PFSK-1 (cell line): Measurements from ENCODE around the gene HDGFL2.

Experiments
- FOXP2 ChIP-seq: optimal IDR thresholded peaks from 2 replicates; pipeline ENCODE3; 2011; ENCODE audit warnings: borderline replicate concordance, control low read depth, inconsistent platforms; ENCODE audit not compliant: insufficient read depth; ENCODE audit errors: extremely low read length, extremely low read depth
- POLR2AphosphoS5 ChIP-seq: IDR thresholded peaks from 2 replicates; pipeline ENCODE4 v1.6.1; 2012; ENCODE audit warnings: low read depth, mild to moderate bottlenecking, control low read depth, low read length, moderate library complexity
- SIN3A ChIP-seq: IDR thresholded peaks from 2 replicates; pipeline ENCODE4 v1.6.1; 2012; ENCODE audit warnings: mild to moderate bottlenecking, low read length, moderate library complexity, borderline replicate concordance; ENCODE audit not compliant: insufficient read depth
- TAF1 ChIP-seq: IDR thresholded peaks from 2 replicates; pipeline ENCODE4 v1.6.1; 2012; ENCODE audit warnings: low read length, control low read depth, borderline replicate concordance; ENCODE audit not compliant: insufficient read depth
- TF ChIP-seq, protein P1 (sequence below), 2 experiments: IDR thresholded peaks; 2 replicates each; pipeline versions ENCODE4 v1.6.1 to v1.8.0; 2011 to 2012; ENCODE audit warnings: low read depth in 2 of 2, low read length in 2 of 2, control low read depth in 1 of 2, inconsistent platforms in 1 of 2, mild to moderate bottlenecking in 1 of 2, moderate library complexity in 1 of 2; ENCODE audit not compliant: insufficient read depth in 1 of 2

HDGFL2 gene

DNA sequence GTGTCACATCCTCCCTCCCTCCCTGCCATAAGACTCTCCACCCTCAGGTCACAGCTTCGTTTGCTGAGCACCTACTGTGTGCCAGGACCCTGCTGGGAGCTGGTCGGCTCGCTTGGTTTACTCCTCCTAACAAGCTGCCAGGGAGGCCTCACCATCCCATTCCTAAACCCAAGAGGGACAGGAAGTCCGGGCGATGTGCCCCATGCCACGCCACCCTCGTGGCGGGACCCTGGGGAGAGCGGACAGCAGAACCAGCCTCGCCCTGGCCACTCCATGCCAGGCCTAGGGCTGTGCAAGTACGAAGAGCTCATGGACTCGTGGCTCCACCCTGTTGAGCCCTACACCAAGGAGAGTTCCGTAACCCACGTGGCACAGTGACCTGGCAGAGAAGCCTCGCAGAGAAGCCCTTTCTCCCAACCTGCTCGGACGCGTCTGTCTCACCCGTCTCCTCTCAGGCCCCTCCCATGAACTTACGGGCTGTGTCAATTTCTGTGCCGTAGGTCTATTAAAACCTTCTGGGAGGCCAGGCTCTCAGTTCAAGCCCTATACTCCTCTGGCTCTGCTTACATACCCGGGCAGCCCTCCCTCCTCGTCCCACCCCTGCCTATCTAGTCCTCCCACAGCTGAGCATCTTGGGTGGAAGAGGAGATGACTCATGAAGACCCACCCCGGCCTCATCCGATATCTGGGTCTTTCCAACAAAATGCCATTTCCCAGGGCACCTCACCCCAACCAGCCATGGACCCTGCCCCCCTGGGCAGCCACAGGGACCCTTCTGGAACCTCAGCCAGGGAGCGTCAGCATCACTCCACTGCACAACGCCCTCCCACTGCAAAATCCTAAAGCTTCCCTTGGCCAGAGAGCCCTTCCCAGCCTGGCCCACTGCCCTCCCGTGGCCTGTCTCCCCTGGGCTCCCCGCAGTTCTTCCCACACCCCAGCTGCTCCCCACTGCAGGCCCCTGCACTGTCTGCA, 17.1 kb upstream of the HDGFL2 start:
- TF ChIP-seq POLR2AphosphoS5 (no peak), TAF1 (no peak), SIN3A (no peak), FOXP2 (no peak)
- TF ChIP-seq, protein P1, sequence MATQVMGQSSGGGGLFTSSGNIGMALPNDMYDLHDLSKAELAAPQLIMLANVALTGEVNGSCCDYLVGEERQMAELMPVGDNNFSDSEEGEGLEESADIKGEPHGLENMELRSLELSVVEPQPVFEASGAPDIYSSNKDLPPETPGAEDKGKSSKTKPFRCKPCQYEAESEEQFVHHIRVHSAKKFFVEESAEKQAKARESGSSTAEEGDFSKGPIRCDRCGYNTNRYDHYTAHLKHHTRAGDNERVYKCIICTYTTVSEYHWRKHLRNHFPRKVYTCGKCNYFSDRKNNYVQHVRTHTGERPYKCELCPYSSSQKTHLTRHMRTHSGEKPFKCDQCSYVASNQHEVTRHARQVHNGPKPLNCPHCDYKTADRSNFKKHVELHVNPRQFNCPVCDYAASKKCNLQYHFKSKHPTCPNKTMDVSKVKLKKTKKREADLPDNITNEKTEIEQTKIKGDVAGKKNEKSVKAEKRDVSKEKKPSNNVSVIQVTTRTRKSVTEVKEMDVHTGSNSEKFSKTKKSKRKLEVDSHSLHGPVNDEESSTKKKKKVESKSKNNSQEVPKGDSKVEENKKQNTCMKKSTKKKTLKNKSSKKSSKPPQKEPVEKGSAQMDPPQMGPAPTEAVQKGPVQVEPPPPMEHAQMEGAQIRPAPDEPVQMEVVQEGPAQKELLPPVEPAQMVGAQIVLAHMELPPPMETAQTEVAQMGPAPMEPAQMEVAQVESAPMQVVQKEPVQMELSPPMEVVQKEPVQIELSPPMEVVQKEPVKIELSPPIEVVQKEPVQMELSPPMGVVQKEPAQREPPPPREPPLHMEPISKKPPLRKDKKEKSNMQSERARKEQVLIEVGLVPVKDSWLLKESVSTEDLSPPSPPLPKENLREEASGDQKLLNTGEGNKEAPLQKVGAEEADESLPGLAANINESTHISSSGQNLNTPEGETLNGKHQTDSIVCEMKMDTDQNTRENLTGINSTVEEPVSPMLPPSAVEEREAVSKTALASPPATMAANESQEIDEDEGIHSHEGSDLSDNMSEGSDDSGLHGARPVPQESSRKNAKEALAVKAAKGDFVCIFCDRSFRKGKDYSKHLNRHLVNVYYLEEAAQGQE (IDR thresholded peaks at IDR 0.05; ENCODE audit: insufficient read depth in 1 of 2, low read depth in 2 of 2, low read length in 2 of 2) = no peak

DNA sequence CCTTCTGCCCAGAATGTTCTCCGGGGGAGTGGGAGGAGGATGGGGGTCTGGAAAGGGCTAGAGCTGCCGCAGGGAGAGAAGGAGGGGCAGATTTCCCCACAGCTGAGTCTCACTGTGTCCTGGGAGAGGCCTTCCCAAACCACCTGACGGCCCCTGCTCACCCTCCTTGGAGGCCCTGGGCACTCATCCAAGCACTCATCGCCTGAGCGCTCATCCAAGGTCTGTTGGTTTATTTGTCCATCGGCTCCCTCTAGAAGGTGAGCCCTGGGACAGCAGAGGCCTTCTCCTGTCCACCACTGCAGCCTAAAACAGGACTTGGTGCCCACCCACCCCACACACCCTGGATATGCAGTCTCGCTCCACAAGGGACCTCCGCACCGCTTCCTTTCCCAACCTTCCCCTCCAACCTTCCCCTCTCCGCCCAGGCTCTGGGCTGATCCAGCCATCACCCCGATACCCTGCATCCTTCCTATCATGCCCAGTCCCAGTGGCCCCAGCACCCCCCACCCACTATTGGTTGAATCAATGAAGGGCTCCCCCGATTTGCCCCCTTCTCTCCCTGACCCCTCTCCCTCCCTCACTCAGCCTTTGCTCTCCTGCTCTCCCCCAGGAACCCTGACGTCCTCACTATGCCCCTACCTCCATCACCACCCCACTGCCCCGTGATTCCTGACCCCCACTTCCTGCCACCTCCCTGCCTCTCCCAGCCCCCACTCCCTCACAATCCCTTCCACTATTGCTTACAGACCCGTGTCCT, 16.2 kb upstream of the HDGFL2 start:
- no peak for TF ChIP-seq FOXP2
- no peak for TF ChIP-seq TAF1
- TF ChIP-seq SIN3A = no peak

DNA sequence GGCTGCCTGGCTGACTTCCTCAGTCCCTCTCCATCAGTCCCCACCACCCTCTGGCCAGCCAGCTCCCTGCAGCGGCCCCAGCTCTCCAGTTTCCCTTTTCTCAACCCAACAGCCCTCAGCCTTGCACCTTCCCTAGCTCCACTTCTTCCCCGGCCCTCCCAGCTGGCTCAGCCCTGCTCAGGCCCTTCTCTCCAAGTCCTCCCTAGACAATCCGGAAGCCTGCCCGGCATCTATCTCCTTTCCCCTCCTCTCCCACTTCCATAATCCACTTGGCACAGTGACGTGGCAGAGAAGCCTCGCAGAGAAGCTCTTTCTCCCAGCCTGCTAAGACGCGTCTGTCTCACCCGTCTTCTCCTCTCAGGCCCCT, 15.6 kb upstream of the HDGFL2 start:
- TF ChIP-seq TAF1 (0 out of 2 replicates have a peak, but pooled peaks have one; percentile 15), SIN3A (no peak; the same call in 1 of the 2 replicates), POLR2AphosphoS5 (peak; percentile 35; the same call in 1 of the 2 replicates)

DNA sequence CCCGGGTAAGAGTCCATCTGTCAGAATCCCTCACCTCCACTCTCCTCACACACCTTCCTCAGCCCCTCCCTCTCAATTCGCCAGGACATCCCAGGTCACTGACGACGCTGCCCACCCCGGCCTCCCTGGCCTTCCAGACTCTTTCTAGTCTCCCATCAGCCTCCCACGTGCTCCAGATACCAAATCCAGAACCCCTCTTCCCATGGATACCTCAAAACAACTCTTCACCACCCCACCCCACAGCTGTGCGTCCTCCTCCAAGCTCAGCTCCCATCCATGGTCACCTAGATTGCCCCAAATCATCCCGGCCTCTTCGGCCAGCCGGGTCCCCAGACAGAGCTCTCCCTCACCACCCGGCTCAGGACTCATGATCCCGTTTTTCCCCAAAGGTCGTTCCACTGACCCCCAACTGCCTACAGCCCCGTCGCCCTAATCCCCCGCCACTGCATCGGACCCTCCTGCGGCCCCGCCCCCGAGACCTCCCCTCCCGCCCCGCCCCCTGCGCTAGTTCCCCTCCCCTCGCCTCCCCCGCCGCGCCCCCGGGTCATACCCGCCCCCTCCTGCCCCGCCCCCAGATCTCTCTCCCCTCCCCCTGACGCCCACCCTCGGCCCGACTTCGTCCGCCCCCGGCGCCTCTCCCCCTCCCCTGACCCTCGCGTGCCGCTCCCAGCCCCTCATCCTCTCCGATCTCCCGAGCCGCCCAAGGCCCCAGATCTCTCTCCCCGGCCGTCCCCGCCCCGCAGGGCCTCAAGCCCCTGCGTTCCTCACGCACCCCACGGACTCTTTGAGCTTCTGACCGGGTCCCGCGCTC, 15.0 kb upstream of the HDGFL2 start:
- TF ChIP-seq, protein P1 (IDR thresholded peaks at IDR 0.05; ENCODE audit: insufficient read depth in 1 of 2, low read depth in 2 of 2, low read length in 2 of 2) = no peak
- TF ChIP-seq SIN3A (no peak), POLR2AphosphoS5 (0 out of 2 replicates have a peak, but pooled peaks have one; percentile 35)

DNA sequence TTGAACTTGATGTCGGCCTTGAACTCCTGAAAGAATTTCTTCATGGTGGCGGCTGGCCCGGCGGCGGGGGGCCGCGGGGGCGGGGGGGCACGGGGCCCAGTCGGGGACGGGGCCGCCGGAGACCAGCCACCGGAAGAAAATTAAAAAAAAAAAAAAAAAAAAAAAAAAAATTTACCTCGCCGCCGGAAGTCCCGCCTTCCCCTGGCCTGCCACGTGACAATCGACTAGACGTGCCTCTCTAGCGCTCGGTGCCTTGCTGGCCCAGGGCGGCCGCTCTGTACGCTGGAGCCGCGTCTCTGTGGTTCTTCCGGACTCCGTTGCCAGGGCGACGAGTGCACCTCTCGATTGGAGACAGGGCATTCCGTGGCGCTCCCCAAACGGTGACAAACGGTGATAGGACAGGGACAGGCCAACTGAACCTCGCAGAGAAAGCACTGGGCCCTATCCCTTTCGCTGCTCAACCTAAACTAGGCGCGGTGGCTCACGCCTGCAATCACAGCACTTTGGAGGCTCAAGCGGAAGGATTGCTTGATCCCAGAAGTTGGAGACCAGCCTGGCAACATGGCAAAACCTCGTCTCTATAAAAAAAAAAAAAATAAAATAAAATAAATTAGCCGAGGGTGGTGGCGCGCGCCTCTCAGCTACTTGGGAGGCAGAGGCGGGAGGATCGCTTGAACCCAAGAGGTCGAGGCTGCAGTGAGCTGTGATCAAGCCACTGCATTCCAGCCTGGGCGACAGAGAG, 14.3 kb upstream of the HDGFL2 start, which contains the start of gene UBXN6:
UBXN6 (minus strand) TSS at position 141 of the 742 bp plus-strand sequence; CDS start at position 44, 97 bp downstream.
- no peak; the same call in 1 of the 2 replicates for TF ChIP-seq POLR2AphosphoS5
- peak; percentile 84; the same call in 1 of the 2 replicates for TF ChIP-seq SIN3A
- TF ChIP-seq FOXP2 = peak; percentile 82
- TF ChIP-seq TAF1 = peak; percentile 71; the same call in 1 of the 2 replicates
- TF ChIP-seq, protein P1 (IDR thresholded peaks at IDR 0.05; ENCODE audit: insufficient read depth in 1 of 2, low read depth in 2 of 2, low read length in 2 of 2) = no peak
